Measurements from ENCODE around the gene CX3CR1. TPM values are rescaled to one million over a fixed set of nuclear protein-coding genes. Genes with fewer than 3 reads are reported as not detected.
"Not testable (repeated sequence)": the region's sequence is repeated elsewhere in the genome, so short reads cannot be mapped to it uniquely, and the experiment has no call there.

The CX3CR1 gene
- polyA plus RNA-seq (ENCODE audit: insufficient read length): 6.7 TPM

GRCh38 chr3:39279745-39280517 is at the start of gene CX3CR1:
CX3CR1 (minus strand) TSS chr3:39280036; CDS start chr3:39266509, 13,527 bp downstream.
- no peak for DNase-seq

GRCh38 chr3:39329493-39329892 is 49.7 kb upstream of the CX3CR1 start, which contains the start of gene CCR8:
CCR8 (plus strand) TSS chr3:39329709; CDS start chr3:39332332, 2,623 bp downstream.
- DNase-seq: peak; percentile 1

GRCh38 chr3:39327746-39328349 is 48.0 kb upstream of the CX3CR1 start:
- no peak for DNase-seq

GRCh38 chr3:39327053-39327745 is 47.4 kb upstream of the CX3CR1 start:
- no peak for DNase-seq

- no peak for DNase-seq
These were observed 45.4 kb upstream of the CX3CR1 start for GRCh38 chr3:39325236-39325635.

- DNase-seq: no peak
These were observed 43.7 kb upstream of the CX3CR1 start for GRCh38 chr3:39323494-39323893.

GRCh38 chr3:39322936-39323335 is 43.1 kb upstream of the CX3CR1 start:
- no peak for DNase-seq

- DNase-seq: not testable (repeated sequence)
These were observed 42.4 kb upstream of the CX3CR1 start for GRCh38 chr3:39322209-39322715.

GRCh38 chr3:39321574-39321983 is 41.7 kb upstream of the CX3CR1 start:
- DNase-seq: not testable (repeated sequence)

- no peak for DNase-seq
These were observed 39.4 kb upstream of the CX3CR1 start for GRCh38 chr3:39319249-39319648.

GRCh38 chr3:39318301-39318700 is 38.5 kb upstream of the CX3CR1 start:
- no peak for DNase-seq

- no peak for DNase-seq
These were observed 37.8 kb upstream of the CX3CR1 start for GRCh38 chr3:39317571-39318169.

GRCh38 chr3:39315420-39315819 is 35.6 kb upstream of the CX3CR1 start:
- no peak for DNase-seq

- DNase-seq: no peak
These were observed 33.5 kb upstream of the CX3CR1 start for GRCh38 chr3:39313289-39313688.

- no peak for DNase-seq
These were observed 22.3 kb upstream of the CX3CR1 start for GRCh38 chr3:39302178-39302577.

- DNase-seq: no peak
These were observed 19.4 kb upstream of the CX3CR1 start for GRCh38 chr3:39299279-39299678.

- DNase-seq: no peak
These were observed 16.6 kb upstream of the CX3CR1 start for GRCh38 chr3:39296197-39297077.

GRCh38 chr3:39295184-39295775 is 15.4 kb upstream of the CX3CR1 start:
- DNase-seq: no peak

GRCh38 chr3:39294446-39295183 is 14.8 kb upstream of the CX3CR1 start:
- no peak for DNase-seq

GRCh38 chr3:39292961-39293360 is 13.1 kb upstream of the CX3CR1 start:
- no peak for DNase-seq

Data from hindlimb muscle (tissue), 1 donor.